Psoas muscle (tissue), 8 donors: Measurements from ENCODE around the gene CUBN. TPM values are rescaled to one million over a fixed set of nuclear protein-coding genes. Genes with fewer than 3 reads are reported as not detected.

Experiments
- ATAC-seq, 4 donors: fragments of 200-7000 bp; cut with Tn5 transposase; one replicate each; pipeline ENCODE4 v1.9.1; 2020; ENCODE audit warnings: moderate library complexity in 3 of 4, mild to moderate bottlenecking in 2 of 4
- DNase-seq, 2 donors: peaks; one replicate each; pipeline ENCODE4 v3.0.0-alpha.2; 2020
- H3K27ac ChIP-seq: fragments of 200-600 bp; one replicate; pipeline ENCODE4 v1.8.0; 2022
- H3K27me3 ChIP-seq, 3 donors: fragments of 200-600 bp in 1 of 3; one replicate each; pipeline versions ENCODE4 v1.6.1 to v1.8.0; 2013 to 2022; ENCODE audit warnings: low read length in 2 of 3, mild to moderate bottlenecking in 2 of 3, moderate library complexity in 1 of 3; ENCODE audit not compliant: insufficient read depth in 3 of 3
- H3K36me3 ChIP-seq, 2 donors: fragments of 200-600 bp in 1 of 2; one replicate each; pipeline versions ENCODE4 v1.6.1 to v1.8.0; 2013 to 2022; ENCODE audit warnings: low read depth in 1 of 2, mild to moderate bottlenecking in 1 of 2, moderate library complexity in 1 of 2; ENCODE audit not compliant: insufficient read depth in 1 of 2
- H3K4me1 ChIP-seq: fragments of 200-600 bp; one replicate; pipeline ENCODE4 v1.8.0; 2022
- H3K4me3 ChIP-seq: fragments of 200-600 bp; one replicate; pipeline ENCODE4 v1.8.0; 2022; ENCODE audit warnings: mild to moderate bottlenecking
- H3K9me3 ChIP-seq: fragments of 200-600 bp; one replicate; pipeline ENCODE4 v1.8.0; 2022
- CTCF ChIP-seq: fragments of 200-600 bp; IDR thresholded peaks from one replicate; pipeline ENCODE4 v1.8.0; 2022; ENCODE audit warnings: antibody characterized with exemption
- WGBS, 3 donors: extraction: QIAGEN DNeasy Blood & Tissue Kit; methylation state at CpG; one replicate each; pipeline versions ENCODE4 v1.1.6 to v1.1.7; 2013; 5-methylcytosine and 5-hydroxymethylcytosine counted together
- intact Hi-C, 2 donors: fragments of 100-400 bp; cut with DNase I; formaldehyde crosslinking; loops; one replicate each; pipeline versions ENCODE4 v1.11.0 to v1.14.2; 2022
- polyA plus RNA-seq, 3 donors: library from polyadenylated mRNA; stranded (reverse); fragments of 200-250 nt; gene quantifications; one replicate each; pipeline ENCODE4 v1.2.3, GENCODE V29; 2013
- total RNA-seq, 4 donors: library from RNA; stranded (reverse); fragmentation: NEBNext Ultra II Directional in 2 of 4; extraction: Animal tissue kit (Norgen Biotek cat#: 25700) in 2 of 4; gene quantifications; one replicate each; pipeline versions ENCODE4 v1.2.1 to v1.2.4, GENCODE V29; 2021 to 2023
- donor health status: healthy with polysubstance abuse.
- donor health status: DM: no; HTN: no; CAD: no; lungs with moderate emphysema.
- donor health status: Bipolar disorder and iron deficiency.
- donor health status: healthy.
- donor health status: DM: yes; HTN: yes; CAD: no.
- donor health status: DM: no; HTN: no; CAD: no.
- donor health status: DM: no; HTN: no; CAD: no.
- donor health status: DM: yes; HTN: yes; CAD: no.

CUBN gene
- total and polyA plus RNA-seq, 7 donors, result 0.07 to 1.1 (median 0.22) TPM

- 29 to 45% (median 43%) methylated on average over 5 of the region's 5 CpGs for WGBS, 3 donors
- no peak overlapping the region for H3K27ac ChIP-seq
- TF ChIP-seq CTCF, result no peak
Measured at GRCh38 chr10:17138460-17139042, 8.9 kb upstream of the CUBN start.

GRCh38 chr10:17134737-17135260, 5.2 kb upstream of the CUBN start:
- TF ChIP-seq CTCF, result no peak
- no peaks in the 10 kb centered on the region for H3K9me3 ChIP-seq
- DNase-seq (no peak), ATAC-seq (no peak)
- H3K27ac ChIP-seq, result no peak overlapping the region
- peaks cover 0 to 3% (median 0%) of the 10 kb centered on the region in 3 donors for H3K27me3 ChIP-seq
- no peaks in the 10 kb centered on the region for H3K36me3 ChIP-seq
- H3K4me1 ChIP-seq, result no peaks in the 10 kb centered on the region
- H3K4me3 ChIP-seq, result no peak overlapping the region
- intact Hi-C loops, result no loop called here

More at GRCh38 chr10:17138460-17139042, 8.9 kb upstream of the CUBN start:
- Histone ChIP-seq H3K36me3 (no peaks in the 10 kb centered on the region), H3K27me3 (peaks cover 0 to 3% (median 0%) of the 10 kb centered on the region in 3 donors), H3K4me1 (no peaks in the 10 kb centered on the region), H3K4me3 (no peak overlapping the region), H3K9me3 (no peaks in the 10 kb centered on the region)
- DNase-seq (no peak), ATAC-seq (no peak)
- intact Hi-C loops, result no loop called here

- Histone ChIP-seq H3K27ac (no peak overlapping the region), H3K36me3 (no peaks in the 10 kb centered on the region), H3K9me3 (no peaks in the 10 kb centered on the region), H3K4me3 (no peak overlapping the region), H3K4me1 (no peaks in the 10 kb centered on the region), H3K27me3 (peaks cover 0 to 3% (median 0%) of the 10 kb centered on the region in 3 donors)
- WGBS, 3 donors, result 65 to 76% (median 72%) methylated on average over 2 of the region's 2 CpGs
- ATAC-seq (no peak), DNase-seq (no peak)
- no peak for TF ChIP-seq CTCF
- intact Hi-C loops, result no loop called here
Measured at GRCh38 chr10:17134282-17134681, 4.7 kb upstream of the CUBN start.

- Histone ChIP-seq H3K27ac (no peak overlapping the region), H3K36me3 (no peaks in the 10 kb centered on the region), H3K4me1 (no peaks in the 10 kb centered on the region), H3K27me3 (no peaks in the 10 kb centered on the region), H3K4me3 (no peak overlapping the region), H3K9me3 (no peaks in the 10 kb centered on the region)
- TF ChIP-seq CTCF, result no peak
- DNase-seq (no peak), ATAC-seq (no peak)
- intact Hi-C loops, result no loop called here
- WGBS, 3 donors, result 77 to 86% (median 81%) methylated on average over 3 of the region's 3 CpGs
Measured at GRCh38 chr10:17128261-17128660, 1.4 kb downstream of the CUBN start.

- intact Hi-C loops, result no loop called here
- no peaks in the 10 kb centered on the region for H3K27me3 ChIP-seq
Measured at GRCh38 chr10:17126327-17126726, 3.3 kb downstream of the CUBN start.

More at GRCh38 chr10:17126327-17126726, 3.3 kb downstream of the CUBN start:
- H3K4me1 ChIP-seq, result no peaks in the 10 kb centered on the region
- no peak for TF ChIP-seq CTCF
- no peak for DNase-seq
- 95 to 98% (median 97%) methylated on average over 5 of the region's 5 CpGs for WGBS, 3 donors
- H3K36me3 ChIP-seq, result no peaks in the 10 kb centered on the region
- no peak for ATAC-seq
- no peak overlapping the region for H3K4me3 ChIP-seq
- H3K27ac ChIP-seq, result no peak overlapping the region
- H3K9me3 ChIP-seq, result no peaks in the 10 kb centered on the region
